GM18519 (cell line): ENCODE data around the gene CYB561D1.

Experiments
- ATAC-seq: cut with Tn5 transposase; IDR thresholded peaks from one replicate; pipeline ENCODE4 v1.9.1; 2021; ENCODE audit warnings: mild to moderate bottlenecking, moderate library complexity; ENCODE audit not compliant: unreplicated experiment, low FRiP score

Gene CYB561D1

GRCh38 chr1:109527846-109528695 is 34.2 kb downstream of the CYB561D1 start:
- ATAC-seq: no peak

DNA sequence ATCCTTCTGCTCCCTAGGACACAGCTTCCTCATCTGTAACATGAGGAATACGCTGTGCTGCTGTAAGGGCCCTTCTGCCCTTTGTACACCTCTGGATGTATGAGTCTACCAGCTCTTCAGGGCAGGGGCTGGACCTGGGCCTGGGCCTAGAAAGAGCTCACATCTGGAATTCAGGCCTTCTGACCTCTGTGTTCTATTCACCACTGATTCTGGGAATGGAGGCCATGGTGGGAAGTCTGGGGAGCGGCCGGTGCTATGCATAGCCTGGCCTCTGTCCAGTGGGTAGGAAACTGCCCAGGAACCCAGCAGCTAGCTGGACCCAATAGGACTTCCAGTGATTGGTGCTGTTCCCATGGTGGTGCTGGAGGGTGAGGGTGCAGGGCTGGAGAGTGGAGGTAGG is 34.8 kb downstream of the CYB561D1 start:
- ATAC-seq: no peak

GRCh38 chr1:109529881-109530456 is 36.1 kb downstream of the CYB561D1 start:
- ATAC-seq: no peak

DNA sequence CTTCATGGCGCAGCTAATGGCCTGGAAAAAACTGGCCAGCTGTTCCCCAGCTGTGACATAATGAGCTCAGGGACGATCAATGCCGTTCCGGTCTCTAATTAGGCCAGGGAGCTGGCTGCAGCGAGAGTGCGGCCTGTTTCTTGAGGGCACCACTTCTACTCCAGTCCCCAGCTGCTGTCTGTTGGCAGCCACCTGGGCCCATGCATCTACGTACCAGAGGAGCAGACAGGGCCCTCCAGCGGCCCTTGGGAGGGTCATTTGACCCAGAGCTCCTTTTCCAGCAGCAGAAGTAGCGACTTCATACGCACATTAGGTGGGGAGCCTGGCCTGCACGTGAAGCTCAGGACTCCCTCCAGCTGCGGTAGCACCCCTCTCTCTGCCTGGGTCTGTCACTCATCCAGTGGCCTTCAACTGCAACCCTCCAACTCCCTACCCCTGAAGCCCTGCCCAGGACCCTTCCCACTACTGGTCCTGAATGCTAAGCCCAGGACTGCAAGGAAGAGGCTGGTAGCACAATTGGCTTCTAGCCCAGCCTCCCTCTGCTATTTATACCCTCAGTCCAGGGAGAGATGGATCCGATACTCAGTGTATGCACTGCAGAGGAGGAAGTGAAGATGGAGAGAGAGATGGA is 36.7 kb downstream of the CYB561D1 start:
- no peak for ATAC-seq

DNA sequence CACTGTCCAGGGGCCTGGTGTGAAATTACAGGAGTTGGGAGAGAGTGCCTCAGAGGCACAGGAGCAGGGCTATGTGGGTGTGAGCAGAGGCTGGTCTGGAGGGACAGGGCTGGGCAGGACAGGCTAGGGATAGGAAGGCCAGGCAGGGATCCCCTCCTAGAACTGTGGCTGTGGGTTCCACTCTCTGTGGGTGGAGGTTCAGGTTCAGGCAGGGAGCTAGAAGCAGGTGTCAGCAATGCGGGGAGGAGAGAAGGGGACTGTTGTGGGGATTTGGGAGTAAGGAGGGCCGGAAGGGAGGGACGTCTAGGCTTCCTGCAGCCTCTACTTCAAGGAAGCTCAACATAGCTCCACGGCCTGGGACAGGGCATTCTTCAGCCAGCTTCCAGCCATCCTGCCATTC is 37.5 kb downstream of the CYB561D1 start:
- ATAC-seq: no peak

DNA sequence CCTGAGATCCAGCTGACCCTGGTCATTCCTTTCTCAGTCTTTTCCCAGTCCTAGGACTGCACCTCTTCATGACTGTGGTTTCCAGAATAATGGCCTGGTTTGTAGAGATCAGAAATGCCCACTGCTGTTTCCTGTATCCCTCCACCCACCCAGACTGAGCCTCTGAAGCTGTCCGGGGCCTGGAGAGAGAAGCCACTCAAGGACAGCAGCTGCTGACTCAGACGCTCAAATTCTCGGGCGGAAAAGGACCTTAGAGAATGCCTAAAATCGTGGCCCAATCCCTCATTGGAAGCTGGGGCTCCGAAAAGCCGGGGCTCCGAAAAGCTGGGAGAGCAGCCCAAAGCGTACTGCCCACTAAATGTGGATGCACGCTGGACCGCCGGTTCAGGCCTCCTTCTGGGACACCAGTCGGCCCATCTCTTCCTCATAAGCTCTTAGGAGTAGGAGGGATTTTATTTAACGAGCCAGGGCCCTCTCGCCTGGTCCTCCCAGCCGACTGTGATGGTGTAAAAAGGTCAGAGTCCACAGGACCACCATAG is 38.0 kb downstream of the CYB561D1 start:
- ATAC-seq: no peak

DNA sequence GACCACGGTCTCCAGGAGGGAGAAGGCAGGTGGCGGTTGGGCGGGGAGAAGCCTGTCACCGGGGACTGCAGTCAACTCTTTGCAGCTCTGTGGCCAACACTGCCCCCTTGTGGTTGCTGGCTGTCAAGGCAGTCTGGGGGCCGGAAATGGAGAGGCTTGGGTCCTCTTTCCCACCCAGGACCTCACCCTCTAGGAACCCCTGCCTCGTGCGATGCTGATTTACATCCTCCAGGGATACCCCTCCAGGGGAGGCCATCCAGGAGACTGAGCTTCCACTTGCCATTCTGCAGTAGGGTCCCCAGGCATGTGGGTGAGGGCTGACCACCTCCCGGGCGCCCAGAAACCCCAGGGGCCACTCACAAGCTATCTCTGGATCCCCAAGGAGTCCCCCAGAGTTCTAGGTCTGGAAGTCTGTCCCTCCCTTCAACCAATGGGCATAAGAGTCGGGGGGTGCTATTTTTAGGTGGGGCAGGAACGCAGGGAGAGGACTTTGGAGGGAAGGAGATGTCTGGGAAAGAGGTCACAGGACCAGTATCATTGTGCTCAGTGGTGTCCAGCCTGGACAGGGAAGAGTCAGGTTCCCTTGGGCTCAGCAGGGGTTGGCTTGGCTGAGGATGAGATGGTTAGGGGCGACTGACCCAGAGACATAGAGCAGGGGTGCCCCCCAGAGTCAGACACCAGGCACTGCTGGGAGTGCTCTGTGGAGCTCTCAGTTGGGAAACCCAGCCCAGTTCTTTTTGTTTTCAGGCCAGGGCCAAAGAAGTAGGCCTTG is 38.7 kb downstream of the CYB561D1 start:
- ATAC-seq: no peak

GRCh38 chr1:109534307-109534858 is 40.5 kb downstream of the CYB561D1 start:
- no peak for ATAC-seq

GRCh38 chr1:109535481-109535880 is 41.6 kb downstream of the CYB561D1 start:
- ATAC-seq: no peak

DNA sequence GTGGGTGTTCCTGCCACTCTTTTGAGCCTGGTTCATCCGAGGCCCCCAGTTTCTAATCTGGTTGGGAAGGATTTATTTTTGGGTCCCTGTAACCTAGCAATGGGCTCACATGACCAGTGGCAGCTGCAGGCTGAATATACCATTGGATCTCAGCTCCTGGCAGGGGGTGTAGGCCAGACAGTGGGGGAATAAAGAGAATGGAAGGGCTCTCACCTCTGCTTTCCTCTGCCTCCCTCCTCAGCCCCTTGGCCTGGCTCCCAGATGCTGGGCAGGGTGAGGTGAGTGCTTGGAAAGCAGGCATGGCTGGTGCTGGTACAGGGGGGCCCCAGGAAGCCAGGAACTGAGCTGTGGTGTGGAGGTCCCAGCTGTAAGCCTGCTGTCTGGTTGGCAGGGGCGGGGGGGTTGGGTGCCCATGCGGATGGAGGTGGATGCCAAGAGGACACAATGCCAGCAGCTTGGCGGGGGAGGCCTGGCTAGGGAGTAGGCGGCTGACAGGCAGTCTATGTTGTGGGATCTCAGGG is 42.1 kb downstream of the CYB561D1 start:
- ATAC-seq: no peak

- no peak for ATAC-seq
These were observed 43.7 kb downstream of the CYB561D1 start for GRCh38 chr1:109537450-109538178.

- ATAC-seq: no peak
These were observed 45.1 kb downstream of the CYB561D1 start for GRCh38 chr1:109538827-109539555.

GRCh38 chr1:109539676-109540075 is 45.8 kb downstream of the CYB561D1 start, which contains the start of gene GPR61:
GPR61 (plus strand) TSS chr1:109539872; CDS start chr1:109543023, 3,151 bp downstream.
- ATAC-seq: no peak

DNA sequence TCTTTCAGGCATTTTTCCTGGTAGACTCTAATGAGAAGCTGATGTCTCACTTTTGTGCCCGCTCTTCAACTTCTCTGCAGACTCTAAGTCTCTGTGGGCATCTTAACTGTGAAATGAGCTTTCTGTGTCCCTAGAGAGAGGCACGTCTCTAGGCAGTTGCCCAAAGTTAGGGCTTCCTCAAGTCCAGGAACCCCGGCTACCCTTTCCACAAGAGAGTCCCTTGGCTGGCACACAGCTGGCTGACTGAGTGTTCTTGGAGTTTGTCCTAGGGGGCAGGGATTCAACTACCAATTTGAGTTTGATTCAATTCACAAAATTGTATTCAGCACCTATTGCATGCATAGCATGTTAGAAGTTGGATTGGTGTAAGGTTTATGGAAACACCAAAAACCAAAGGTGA is 47.2 kb downstream of the CYB561D1 start:
- ATAC-seq: no peak

DNA sequence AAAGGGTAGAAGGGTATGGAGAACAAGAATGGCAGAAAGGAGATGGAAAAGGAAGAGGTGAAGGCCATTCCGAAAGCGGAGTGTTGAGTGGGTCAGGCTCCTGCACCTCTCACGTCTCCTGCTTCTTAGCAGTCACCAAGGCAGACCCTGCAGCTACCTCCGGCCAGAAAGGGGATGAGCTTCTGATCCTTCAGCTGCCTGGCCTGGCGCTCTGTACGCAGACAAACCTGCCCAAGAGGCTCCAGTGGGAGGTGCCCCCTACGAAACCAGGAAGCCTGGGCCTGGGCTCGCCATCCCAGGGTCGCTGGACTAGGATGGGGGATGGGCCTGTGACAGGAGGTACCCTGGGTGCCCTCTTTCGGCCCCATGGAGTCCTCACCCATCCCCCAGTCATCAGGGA is 48.8 kb downstream of the CYB561D1 start:
- ATAC-seq: no peak

DNA sequence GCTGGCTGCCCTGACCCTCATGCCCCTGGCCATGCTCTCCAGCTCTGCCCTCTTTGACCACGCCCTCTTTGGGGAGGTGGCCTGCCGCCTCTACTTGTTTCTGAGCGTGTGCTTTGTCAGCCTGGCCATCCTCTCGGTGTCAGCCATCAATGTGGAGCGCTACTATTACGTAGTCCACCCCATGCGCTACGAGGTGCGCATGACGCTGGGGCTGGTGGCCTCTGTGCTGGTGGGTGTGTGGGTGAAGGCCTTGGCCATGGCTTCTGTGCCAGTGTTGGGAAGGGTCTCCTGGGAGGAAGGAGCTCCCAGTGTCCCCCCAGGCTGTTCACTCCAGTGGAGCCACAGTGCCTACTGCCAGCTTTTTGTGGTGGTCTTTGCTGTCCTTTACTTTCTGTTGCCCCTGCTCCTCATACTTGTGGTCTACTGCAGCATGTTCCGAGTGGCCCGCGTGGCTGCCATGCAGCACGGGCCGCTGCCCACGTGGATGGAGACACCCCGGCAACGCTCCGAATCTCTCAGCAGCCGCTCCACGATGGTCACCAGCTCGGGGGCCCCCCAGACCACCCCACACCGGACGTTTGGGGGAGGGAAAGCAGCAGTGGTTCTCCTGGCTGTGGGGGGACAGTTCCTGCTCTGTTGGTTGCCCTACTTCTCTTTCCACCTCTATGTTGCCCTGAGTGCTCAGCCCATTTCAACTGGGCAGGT is 49.5 kb downstream of the CYB561D1 start:
- no peak for ATAC-seq

DNA sequence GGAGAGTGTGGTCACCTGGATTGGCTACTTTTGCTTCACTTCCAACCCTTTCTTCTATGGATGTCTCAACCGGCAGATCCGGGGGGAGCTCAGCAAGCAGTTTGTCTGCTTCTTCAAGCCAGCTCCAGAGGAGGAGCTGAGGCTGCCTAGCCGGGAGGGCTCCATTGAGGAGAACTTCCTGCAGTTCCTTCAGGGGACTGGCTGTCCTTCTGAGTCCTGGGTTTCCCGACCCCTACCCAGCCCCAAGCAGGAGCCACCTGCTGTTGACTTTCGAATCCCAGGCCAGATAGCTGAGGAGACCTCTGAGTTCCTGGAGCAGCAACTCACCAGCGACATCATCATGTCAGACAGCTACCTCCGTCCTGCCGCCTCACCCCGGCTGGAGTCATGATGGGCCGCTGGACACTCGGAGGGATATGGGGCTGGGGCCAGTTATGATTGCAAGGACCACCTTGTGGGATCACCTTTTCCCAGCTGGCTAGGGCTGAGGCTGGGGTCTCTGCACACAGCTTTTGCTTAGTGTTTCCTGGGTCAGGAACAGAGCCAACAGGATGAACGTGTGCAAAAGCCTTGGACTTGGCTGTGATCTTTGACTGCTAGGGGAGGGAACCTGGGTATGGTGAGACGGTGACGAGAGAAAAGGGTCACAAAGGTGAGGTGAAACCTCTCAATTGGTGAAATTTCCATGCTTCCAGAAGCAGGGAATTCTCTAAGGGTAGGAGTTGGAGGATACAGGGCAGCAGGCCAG is 50.3 kb downstream of the CYB561D1 start:
- ATAC-seq: no peak
